RWPE2 (cell line): Measurements from ENCODE around the gene ITPR1.

Experiments
- ATAC-seq: fragments of 200-7000 bp; cut with Tn5 transposase; 3 replicates; pipeline ENCODE4 v1.9.1; 2021; ENCODE audit warnings: low read depth
- DNase-seq: peaks from one replicate; pipeline ENCODE4 v3.0.0-alpha.2; 2020; ENCODE audit warnings: low spot score
- H3K27ac ChIP-seq: fragments of 450-650 bp; 2 replicates; pipeline ENCODE4 v1.5.1; 2017; ENCODE audit warnings: mild to moderate bottlenecking; ENCODE audit not compliant: poor library complexity, severe bottlenecking
- H3K27me3 ChIP-seq: fragments of 250-450 bp; sonication (Bioruptor Pico); 2 replicates; pipeline ENCODE4 v1.5.1; 2021; ENCODE audit warnings: mild to moderate bottlenecking, moderate library complexity; ENCODE audit not compliant: insufficient read depth, poor library complexity, severe bottlenecking
- H3K36me3 ChIP-seq: fragments of 250-450 bp; sonication (Bioruptor Pico); 2 replicates; pipeline ENCODE4 v1.5.1; 2020; ENCODE audit warnings: low read depth, mild to moderate bottlenecking, moderate library complexity
- H3K4me1 ChIP-seq: fragments of 250-450 bp; sonication (Bioruptor Pico); 2 replicates; pipeline ENCODE4 v1.5.1; 2021; ENCODE audit warnings: mild to moderate bottlenecking, moderate library complexity; ENCODE audit not compliant: insufficient read depth, poor library complexity, severe bottlenecking
- H3K4me3 ChIP-seq: fragments of 250-450 bp; sonication (Bioruptor Pico); 2 replicates; pipeline ENCODE4 v1.5.1; 2021; ENCODE audit warnings: mild to moderate bottlenecking, moderate library complexity; ENCODE audit not compliant: severe bottlenecking
- H3K9me3 ChIP-seq: fragments of 250-450 bp; sonication (Bioruptor Pico); 2 replicates; pipeline ENCODE4 v1.5.1; 2021; ENCODE audit warnings: mild to moderate bottlenecking, moderate library complexity; ENCODE audit not compliant: severe bottlenecking
- TF ChIP-seq, protein P1 (sequence below): fragments of 450-650 bp; IDR thresholded peaks from one replicate; pipeline ENCODE4 v1.5.1; 2017; ENCODE audit warnings: mild to moderate bottlenecking, moderate library complexity; ENCODE audit not compliant: poor library complexity, severe bottlenecking

ITPR1 gene

GRCh38 chr3:4884888-4885287 lies 391.7 kb downstream of the ITPR1 start:
- Histone ChIP-seq H3K4me1 (no peaks in the 10 kb centered on the region), H3K36me3 (no peaks in the 10 kb centered on the region), H3K27me3 (no peaks in the 10 kb centered on the region), H3K27ac (no peak overlapping the region), H3K9me3 (no peaks in the 10 kb centered on the region), H3K4me3 (no peak overlapping the region)
- ATAC-seq (no peak), DNase-seq (no peak)
- TF ChIP-seq, protein P1, sequence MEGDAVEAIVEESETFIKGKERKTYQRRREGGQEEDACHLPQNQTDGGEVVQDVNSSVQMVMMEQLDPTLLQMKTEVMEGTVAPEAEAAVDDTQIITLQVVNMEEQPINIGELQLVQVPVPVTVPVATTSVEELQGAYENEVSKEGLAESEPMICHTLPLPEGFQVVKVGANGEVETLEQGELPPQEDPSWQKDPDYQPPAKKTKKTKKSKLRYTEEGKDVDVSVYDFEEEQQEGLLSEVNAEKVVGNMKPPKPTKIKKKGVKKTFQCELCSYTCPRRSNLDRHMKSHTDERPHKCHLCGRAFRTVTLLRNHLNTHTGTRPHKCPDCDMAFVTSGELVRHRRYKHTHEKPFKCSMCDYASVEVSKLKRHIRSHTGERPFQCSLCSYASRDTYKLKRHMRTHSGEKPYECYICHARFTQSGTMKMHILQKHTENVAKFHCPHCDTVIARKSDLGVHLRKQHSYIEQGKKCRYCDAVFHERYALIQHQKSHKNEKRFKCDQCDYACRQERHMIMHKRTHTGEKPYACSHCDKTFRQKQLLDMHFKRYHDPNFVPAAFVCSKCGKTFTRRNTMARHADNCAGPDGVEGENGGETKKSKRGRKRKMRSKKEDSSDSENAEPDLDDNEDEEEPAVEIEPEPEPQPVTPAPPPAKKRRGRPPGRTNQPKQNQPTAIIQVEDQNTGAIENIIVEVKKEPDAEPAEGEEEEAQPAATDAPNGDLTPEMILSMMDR: no peak

DNA sequence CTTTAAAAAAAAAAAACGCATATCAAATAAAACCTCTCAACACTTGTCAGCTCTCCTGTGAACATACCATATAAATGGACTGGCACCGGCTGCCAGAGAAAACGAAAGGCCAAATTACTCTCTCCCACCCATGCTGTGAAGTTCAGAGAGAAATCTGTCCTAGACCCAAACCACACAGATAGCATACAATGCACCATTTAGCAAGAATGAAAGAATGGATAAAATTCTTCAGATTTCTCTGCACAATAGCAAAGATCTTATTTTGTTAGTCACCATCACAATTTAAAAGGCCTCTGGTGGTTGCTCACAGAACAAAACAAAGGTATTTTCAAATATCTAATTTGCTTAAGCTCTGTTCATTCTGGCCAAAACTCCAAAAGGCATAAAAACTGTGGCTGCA lies 392.2 kb downstream of the ITPR1 start:
- Histone ChIP-seq H3K9me3 (no peaks in the 10 kb centered on the region), H3K4me3 (no peak overlapping the region), H3K27me3 (no peaks in the 10 kb centered on the region), H3K4me1 (no peaks in the 10 kb centered on the region), H3K36me3 (no peaks in the 10 kb centered on the region), H3K27ac (no peak overlapping the region)
- DNase-seq: no peak
- TF ChIP-seq, protein P1: no peak
- no peak for ATAC-seq

- H3K36me3 ChIP-seq: no peaks in the 10 kb centered on the region
- no peaks in the 10 kb centered on the region for H3K9me3 ChIP-seq
- no peaks in the 10 kb centered on the region for H3K4me1 ChIP-seq
- TF ChIP-seq, protein P1: no peak
- no peaks in the 10 kb centered on the region for H3K27me3 ChIP-seq
- H3K4me3 ChIP-seq: no peak overlapping the region
- DNase-seq: no peak
- H3K27ac ChIP-seq: no peak overlapping the region
- no peak for ATAC-seq
Observed at GRCh38 chr3:4886448-4886847, 393.3 kb downstream of the ITPR1 start.

GRCh38 chr3:4887177-4887576 lies 394.0 kb downstream of the ITPR1 start:
- DNase-seq (no peak), ATAC-seq (no peak)
- no peak overlapping the region for H3K27ac ChIP-seq
- H3K9me3 ChIP-seq: no peaks in the 10 kb centered on the region
- H3K4me1 ChIP-seq: no peaks in the 10 kb centered on the region
- no peak overlapping the region for H3K4me3 ChIP-seq
- TF ChIP-seq, protein P1: no peak
- H3K27me3 ChIP-seq: no peaks in the 10 kb centered on the region
- no peaks in the 10 kb centered on the region for H3K36me3 ChIP-seq

- ATAC-seq (no peak), DNase-seq (no peak)
- TF ChIP-seq, protein P1: no peak
- Histone ChIP-seq H3K4me3 (no peak overlapping the region), H3K36me3 (no peaks in the 10 kb centered on the region), H3K9me3 (no peaks in the 10 kb centered on the region), H3K27ac (no peak overlapping the region), H3K27me3 (no peaks in the 10 kb centered on the region), H3K4me1 (no peaks in the 10 kb centered on the region)
Observed at GRCh38 chr3:4888913-4889846, 396.0 kb downstream of the ITPR1 start.
